GM12878 (cell line): ENCODE results near the gene IL3RA. TPM values are rescaled to one million over a fixed set of nuclear protein-coding genes. Genes with fewer than 3 reads are reported as not detected.
A peak's percentile ranks its signal among the peaks of the same experiment; 100 is the strongest.

Source experiments
- ATAC-seq: fragments of 200-7000 bp; cut with Tn5 transposase; 3 replicates; pipeline ENCODE4 v1.9.1; 2020; ENCODE audit warnings: mild to moderate bottlenecking, moderate library complexity
- BruUV-seq: library from RNA; stranded (reverse); fragments of 400-500 nt; replicated peaks from 2 replicates; lab custom pipeline; 2021; lab: Mats Ljungman, UMichigan
- CTCF ChIA-PET: fragments of 300-600 bp; sonication (Branson Sonifier 250); formaldehyde crosslinking; extraction: SDS; loops from one replicate; lab custom pipeline; 2021; ENCODE audit warnings: inconsistent platforms; lab: Yijun Ruan, JAX
- POLR2A ChIA-PET: fragments of 350-600 bp; formaldehyde crosslinking; extraction: SDS; loops from one replicate; lab custom pipeline; 2021; ENCODE audit warnings: inconsistent platforms; lab: Charles Lee
- RAD21 ChIA-PET: fragments of 300-600 bp; sonication (Branson Sonifier 250); formaldehyde crosslinking; loops from one replicate; lab custom pipeline; 2023; ENCODE audit warnings: antibody characterized with exemption; ENCODE audit not compliant: unreplicated experiment; lab: Charles Lee
- SMC1A ChIA-PET: fragments of 300-600 bp; sonication (Branson Sonifier 250); formaldehyde crosslinking; loops from one replicate; lab custom pipeline; 2023; ENCODE audit not compliant: unreplicated experiment, uncharacterized antibody; lab: Charles Lee
- DNase-seq: peaks from one replicate; pipeline ENCODE4 v3.0.0-alpha.2; 2011; ENCODE audit warnings: low read depth, low spot score
- FAIRE-seq: peaks from 3 replicates; lab custom pipeline; 2011; peaks lifted over from hg19 to GRCh38; lab: Jason Lieb, UNC
- H2AFZ ChIP-seq: 2 replicates; pipeline ENCODE4 v1.6.0; 2011; ENCODE audit warnings: low read depth, low read length, control low read depth; ENCODE audit not compliant: control insufficient read depth
- H3K27ac ChIP-seq: 2 replicates; pipeline ENCODE4 v1.5.1; 2011; ENCODE audit warnings: control low read depth; ENCODE audit not compliant: control insufficient read depth, insufficient read depth
- H3K27me3 ChIP-seq, 2 experiments: replicated peaks in 1 of 2; 2 replicates each; pipeline versions ENCODE4 v1.6.0 to v1.6.1; 2011; ENCODE audit warnings: low read length in 1 of 2; ENCODE audit not compliant: control insufficient read depth in 2 of 2, insufficient read depth in 2 of 2
- H3K36me3 ChIP-seq, 2 experiments: 2 replicates each; pipeline ENCODE4 v1.5.1; 2011; ENCODE audit warnings: low read length in 1 of 2; ENCODE audit not compliant: control insufficient read depth in 2 of 2, insufficient read depth in 2 of 2
- H3K4me1 ChIP-seq: 2 replicates; pipeline ENCODE4 v1.6.1; 2011; ENCODE audit warnings: mild to moderate bottlenecking, low read length, moderate library complexity, mixed read lengths; ENCODE audit not compliant: control insufficient read depth, insufficient read depth
- H3K4me2 ChIP-seq: 2 replicates; pipeline ENCODE4 v1.6.0; 2011; ENCODE audit warnings: control low read depth; ENCODE audit not compliant: control insufficient read depth, insufficient read depth
- H3K4me3 ChIP-seq: fragments of 200-600 bp; sonication (generic); 2 replicates; pipeline ENCODE4 v1.5.1; 2016
- H3K79me2 ChIP-seq: 2 replicates; pipeline ENCODE4 v1.6.0; 2011; ENCODE audit warnings: low read length; ENCODE audit not compliant: control insufficient read depth, insufficient read depth
- H3K9ac ChIP-seq: 2 replicates; pipeline ENCODE4 v1.8.0; 2011; ENCODE audit warnings: low read length, control low read depth, mixed read lengths; ENCODE audit not compliant: control insufficient read depth, insufficient read depth
- H3K9me3 ChIP-seq: replicated peaks from 3 replicates; pipeline ENCODE4 v1.5.1; 2011; ENCODE audit warnings: mild to moderate bottlenecking, low read length; ENCODE audit not compliant: control insufficient read depth, insufficient read depth
- H4K20me1 ChIP-seq: 2 replicates; pipeline ENCODE4 v1.6.0; 2011; ENCODE audit not compliant: control insufficient read depth, insufficient read depth
- CBX3 ChIP-seq: fragments of 200-600 bp; sonication (generic); IDR thresholded peaks from 2 replicates; pipeline ENCODE4 v1.6.1; 2016; ENCODE audit warnings: low read depth, borderline replicate concordance
- CREM ChIP-seq: IDR thresholded peaks from 2 replicates; pipeline ENCODE4 v1.6.1; 2014; ENCODE audit warnings: antibody characterized with exemption, low read depth
- DPF2 ChIP-seq: fragments of 450-650 bp; IDR thresholded peaks from 2 replicates; pipeline ENCODE4 v1.6.1; 2017; ENCODE audit warnings: mild to moderate bottlenecking
- NFXL1 ChIP-seq: fragments of 450-650 bp; IDR thresholded peaks from 2 replicates; pipeline ENCODE4 v1.6.1; 2017; ENCODE audit warnings: antibody characterized with exemption, mild to moderate bottlenecking, borderline replicate concordance
- PML ChIP-seq: IDR thresholded peaks from 2 replicates; pipeline ENCODE4 v1.6.1; 2012; ENCODE audit warnings: low read length, inconsistent platforms
- SRF ChIP-seq, 2 experiments: IDR thresholded peaks; 2 replicates each; pipeline ENCODE4 v1.6.1; 2011; ENCODE audit warnings: low read depth in 2 of 2, low read length in 2 of 2, mild to moderate bottlenecking in 1 of 2, moderate library complexity in 1 of 2
- SUPT20H ChIP-seq: IDR thresholded peaks from 2 replicates; pipeline ENCODE4 v1.6.1; 2011; ENCODE audit warnings: low read depth, mild to moderate bottlenecking, low read length, moderate library complexity, borderline replicate concordance; ENCODE audit not compliant: control insufficient read depth
- TBL1XR1 ChIP-seq: IDR thresholded peaks from 2 replicates; pipeline ENCODE4 v1.6.1; 2012; ENCODE audit warnings: low read depth, low read length, improper control_type of control experiment
- WGBS: methylation state at CpG from one replicate; pipeline ENCODE4 v1.1.6; 2016; ENCODE audit warnings: low lambda C conversion rate; ENCODE audit not compliant: insufficient replicate concordance, insufficient coverage; ENCODE audit errors: missing lambda C conversion rate; 5-methylcytosine and 5-hydroxymethylcytosine counted together
- in situ Hi-C: fragments of 300-500 bp; cut with MboI; formaldehyde crosslinking; loops from 9 replicates; pipeline ENCODE4 v1.14.3; 2018; ENCODE audit warnings: mixed read lengths
- intact Hi-C: fragments of 100-400 bp; cut with micrococcal nuclease; formaldehyde crosslinking; loops from one replicate; pipeline ENCODE4 v1.14.2; 2022; ENCODE audit not compliant: unreplicated experiment
- polyA plus RNA-seq, 11 experiments: library from polyadenylated mRNA; depleted of rRNA in 4 of 11; unstranded in 6 of 11; stranded (reverse) in 5 of 11; fragments of >200 nt; fragmentation: Nextera tagmentation in 4 of 11; fragmentation: Illumina TruSeq in 1 of 11; extraction: Ambion mirVana in 4 of 11; extraction: Trizol in 1 of 11; gene quantifications; 1 replicate in 1 of 11; 2 replicates in 10 of 11; pipeline versions ENCODE4 v1.2.1 to v1.2.3, GENCODE V29; 2011 to 2016; ENCODE audit warnings: inconsistent platforms in 2 of 11, missing spikeins in 2 of 11, low read depth in 1 of 11
- total RNA-seq, 4 experiments: library from RNA; depleted of rRNA in 3 of 4; stranded (reverse); fragments of >200 nt in 3 of 4; fragmentation: Illumina TruSeq in 1 of 4; extraction: Trizol in 1 of 4; gene quantifications; 2 replicates each; pipeline versions ENCODE4 v1.2.1 to v1.2.3, GENCODE V29; 2013 to 2021
- TF ChIP-seq, protein P1 (sequence below): IDR thresholded peaks from 2 replicates; pipeline ENCODE4 v1.6.1; 2012; ENCODE audit warnings: low read depth, low read length, improper control_type of control experiment
- TF ChIP-seq, protein P2 (sequence below): fragments of 450-650 bp; IDR thresholded peaks from 2 replicates; pipeline ENCODE4 v1.6.1; 2018; ENCODE audit warnings: mild to moderate bottlenecking, low read depth, moderate library complexity; ENCODE audit not compliant: partially characterized antibody

IL3RA gene
- total and polyA plus RNA-seq, 10 of the 15 experiments (the other 5 are each of a cell fraction or from before 2014, with no cell fraction given): 2.1 to 31.1 (median 17.9) TPM

DNA sequence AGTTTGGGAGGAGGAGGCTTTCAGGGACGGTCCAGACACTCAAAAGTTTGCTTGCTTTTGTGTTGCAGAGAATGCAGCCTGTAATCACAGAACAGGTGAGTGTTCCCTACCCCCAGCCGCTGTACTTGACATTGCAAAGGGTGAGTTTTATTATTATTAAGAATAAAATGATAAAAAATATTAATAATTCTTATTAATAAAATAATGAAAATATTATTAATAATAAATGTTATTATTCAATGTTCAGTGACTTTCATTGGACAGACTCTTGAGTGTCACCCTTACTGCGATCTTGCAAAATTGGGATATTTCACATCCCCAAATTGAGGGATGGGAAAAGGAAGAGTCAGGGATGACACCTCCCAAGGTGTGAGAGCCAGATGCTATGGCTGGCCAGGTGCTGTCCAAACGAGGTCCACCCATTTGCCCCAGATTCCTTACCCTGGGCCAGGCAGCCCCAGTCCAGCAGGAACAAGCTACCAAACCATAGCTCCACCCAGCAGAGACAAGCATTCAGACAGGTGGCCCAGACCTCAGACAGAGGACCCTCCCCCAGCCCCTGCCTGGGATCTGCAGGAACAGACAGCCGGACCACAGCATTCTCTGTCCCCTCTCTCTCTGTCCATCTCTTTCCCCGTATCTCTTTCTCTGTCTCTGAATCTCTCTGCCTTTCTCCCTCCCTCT, 22.4 kb downstream of the IL3RA start:
- no peaks in the 10 kb centered on the region; the same call in 2 of the 3 replicates for H3K9me3 ChIP-seq
- no peak overlapping the region for H3K27ac ChIP-seq
- ATAC-seq (peak; percentile 31; the same call in 2 of the 3 replicates), FAIRE-seq (no peak), DNase-seq (no peak)
- POLR2A ChIA-PET: no interaction called here
- 62% methylated on average over 6 of the region's 6 CpGs for WGBS
- H2AFZ ChIP-seq: no peak overlapping the region
- H3K79me2 ChIP-seq: no peaks in the 10 kb centered on the region
- no peak overlapping the region for H3K4me3 ChIP-seq
- CTCF ChIA-PET: no interaction called here
- H3K27me3 ChIP-seq: no peaks in the 10 kb centered on the region
- no peaks in the 10 kb centered on the region for H4K20me1 ChIP-seq
- RAD21 ChIA-PET: no interaction called here
- TF ChIP-seq, protein P1, sequence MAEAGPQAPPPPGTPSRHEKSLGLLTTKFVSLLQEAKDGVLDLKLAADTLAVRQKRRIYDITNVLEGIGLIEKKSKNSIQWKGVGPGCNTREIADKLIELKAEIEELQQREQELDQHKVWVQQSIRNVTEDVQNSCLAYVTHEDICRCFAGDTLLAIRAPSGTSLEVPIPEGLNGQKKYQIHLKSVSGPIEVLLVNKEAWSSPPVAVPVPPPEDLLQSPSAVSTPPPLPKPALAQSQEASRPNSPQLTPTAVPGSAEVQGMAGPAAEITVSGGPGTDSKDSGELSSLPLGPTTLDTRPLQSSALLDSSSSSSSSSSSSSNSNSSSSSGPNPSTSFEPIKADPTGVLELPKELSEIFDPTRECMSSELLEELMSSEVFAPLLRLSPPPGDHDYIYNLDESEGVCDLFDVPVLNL: no peak
- in situ Hi-C loops: no loop called here
- SMC1A ChIA-PET: no interaction called here
- H3K9ac ChIP-seq: no peak overlapping the region
- H3K4me1 ChIP-seq: no peaks in the 10 kb centered on the region
- TSS peak; percentile 61 for BruUV-seq
- H3K36me3 ChIP-seq: peaks cover 2 to 3% of the 10 kb centered on the region in 2 experiments; a peak in 3 of 4 replicates
- no peak overlapping the region for H3K4me2 ChIP-seq
- intact Hi-C loops: no loop called here

DNA sequence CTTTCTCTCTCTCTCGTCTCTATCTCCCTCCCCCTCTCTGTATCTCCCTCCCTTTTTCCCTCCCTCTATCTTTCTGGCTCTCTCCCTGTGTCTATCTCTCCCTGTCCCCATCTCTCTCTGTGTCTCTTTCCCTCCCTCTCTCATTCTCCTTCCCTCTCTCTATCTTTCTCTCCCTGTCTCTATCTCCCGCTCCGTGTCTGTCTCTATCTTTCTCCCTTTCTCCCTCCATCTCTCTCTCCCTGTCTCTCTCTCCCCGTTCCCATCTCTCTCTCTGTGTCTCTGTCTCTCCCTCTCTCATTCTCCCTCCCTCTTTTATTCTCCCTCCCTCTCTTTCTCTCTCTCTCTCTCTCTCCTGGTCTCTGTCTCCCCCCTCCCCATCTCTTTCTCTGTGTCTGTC, 22.9 kb downstream of the IL3RA start:
- DNase-seq (no peak), FAIRE-seq (no peak), ATAC-seq (no peak)
- Histone ChIP-seq H2AFZ (no peak overlapping the region), H4K20me1 (no peaks in the 10 kb centered on the region), H3K4me1 (no peaks in the 10 kb centered on the region), H3K4me3 (no peak overlapping the region), H3K9me3 (no peaks in the 10 kb centered on the region; the same call in 1 of the 3 replicates), H3K9ac (no peak overlapping the region), H3K27ac (no peak overlapping the region), H3K4me2 (no peak overlapping the region), H3K36me3 (peaks cover 2 to 3% of the 10 kb centered on the region in 2 experiments; a peak in 3 of 4 replicates), H3K27me3 (no peaks in the 10 kb centered on the region), H3K79me2 (no peaks in the 10 kb centered on the region)
- ChIA-PET RAD21 (no interaction called here), POLR2A (no interaction called here), CTCF (no interaction called here), SMC1A (no interaction called here)
- intact Hi-C loops (no loop called here), in situ Hi-C loops (no loop called here)
- BruUV-seq: no TSS peak
- 78% methylated on average over 4 of the region's 4 CpGs for WGBS
- TF ChIP-seq CBX3 (no peak), DPF2 (no peak), NFXL1 (no peak), TBL1XR1 (no peak), SUPT20H (no peak), CREM (no peak), PML (no peak), SRF (IDR thresholded peaks at IDR 0.05; ENCODE audit: low read depth in 2 of 2, low read length in 2 of 2) (no peak)
- TF ChIP-seq, protein P2, sequence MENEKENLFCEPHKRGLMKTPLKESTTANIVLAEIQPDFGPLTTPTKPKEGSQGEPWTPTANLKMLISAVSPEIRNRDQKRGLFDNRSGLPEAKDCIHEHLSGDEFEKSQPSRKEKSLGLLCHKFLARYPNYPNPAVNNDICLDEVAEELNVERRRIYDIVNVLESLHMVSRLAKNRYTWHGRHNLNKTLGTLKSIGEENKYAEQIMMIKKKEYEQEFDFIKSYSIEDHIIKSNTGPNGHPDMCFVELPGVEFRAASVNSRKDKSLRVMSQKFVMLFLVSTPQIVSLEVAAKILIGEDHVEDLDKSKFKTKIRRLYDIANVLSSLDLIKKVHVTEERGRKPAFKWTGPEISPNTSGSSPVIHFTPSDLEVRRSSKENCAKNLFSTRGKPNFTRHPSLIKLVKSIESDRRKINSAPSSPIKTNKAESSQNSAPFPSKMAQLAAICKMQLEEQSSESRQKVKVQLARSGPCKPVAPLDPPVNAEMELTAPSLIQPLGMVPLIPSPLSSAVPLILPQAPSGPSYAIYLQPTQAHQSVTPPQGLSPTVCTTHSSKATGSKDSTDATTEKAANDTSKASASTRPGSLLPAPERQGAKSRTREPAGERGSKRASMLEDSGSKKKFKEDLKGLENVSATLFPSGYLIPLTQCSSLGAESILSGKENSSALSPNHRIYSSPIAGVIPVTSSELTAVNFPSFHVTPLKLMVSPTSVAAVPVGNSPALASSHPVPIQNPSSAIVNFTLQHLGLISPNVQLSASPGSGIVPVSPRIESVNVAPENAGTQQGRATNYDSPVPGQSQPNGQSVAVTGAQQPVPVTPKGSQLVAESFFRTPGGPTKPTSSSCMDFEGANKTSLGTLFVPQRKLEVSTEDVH: no peak
